22Rv1 (cell line): ENCODE results near the gene PRM1.
"Not testable (repeated sequence)": the region's sequence is repeated elsewhere in the genome, so short reads cannot be mapped to it uniquely, and the experiment has no call there.

Source experiments
- H3K27ac ChIP-seq: fragments of 450-650 bp; 2 replicates; pipeline ENCODE4 v1.5.1; 2017
- CTCF ChIP-seq: fragments of 450-650 bp; IDR thresholded peaks from 2 replicates; pipeline ENCODE4 v1.5.1; 2017; ENCODE audit warnings: mild to moderate bottlenecking
- ZFX ChIP-seq: fragments of 450-650 bp; IDR thresholded peaks from 2 replicates; pipeline ENCODE4 v1.6.1; 2017; ENCODE audit warnings: antibody characterized with exemption, borderline replicate concordance

The PRM1 gene

GRCh38 chr16:11292076-11292748 is 11.1 kb upstream of the PRM1 start:
- TF ChIP-seq CTCF (no peak), ZFX (no peak)
- no peak overlapping the region for H3K27ac ChIP-seq

GRCh38 chr16:11291091-11291703 is 10.1 kb upstream of the PRM1 start:
- TF ChIP-seq ZFX (no peak), CTCF (no peak)
- no peak overlapping the region for H3K27ac ChIP-seq

GRCh38 chr16:11290102-11290893 is 9.2 kb upstream of the PRM1 start:
- no peak overlapping the region for H3K27ac ChIP-seq
- TF ChIP-seq CTCF = no peak
- no peak for TF ChIP-seq ZFX

GRCh38 chr16:11289696-11290095 is 8.6 kb upstream of the PRM1 start:
- H3K27ac ChIP-seq = not testable (repeated sequence)

GRCh38 chr16:11289202-11289601 is 8.1 kb upstream of the PRM1 start:
- no peak for TF ChIP-seq CTCF
- TF ChIP-seq ZFX = no peak
- H3K27ac ChIP-seq = no peak overlapping the region

GRCh38 chr16:11285842-11286241 is 4.7 kb upstream of the PRM1 start:
- no peak overlapping the region for H3K27ac ChIP-seq
- TF ChIP-seq ZFX = no peak

GRCh38 chr16:11283820-11284248 is 2.7 kb upstream of the PRM1 start:
- TF ChIP-seq ZFX (no peak), CTCF (no peak)
- H3K27ac ChIP-seq = no peak overlapping the region

GRCh38 chr16:11278681-11279628 is 2.2 kb downstream of the PRM1 start:
- H3K27ac ChIP-seq = no peak overlapping the region
- TF ChIP-seq ZFX = no peak
- TF ChIP-seq CTCF = no peak
